ENCODE measurements around the gene PEF1.
A peak's percentile ranks its signal among the peaks of the same experiment; 100 is the strongest.
"Not testable (repeated sequence)": the region's sequence is repeated elsewhere in the genome, so short reads cannot be mapped to it uniquely, and the experiment has no call there.

PEF1 gene

GRCh38 chr1:31609514-31610118 lies 35.1 kb downstream of the PEF1 start:
- DNase-seq (ENCODE audit: low spot score), result no peak

- no peak for DNase-seq (ENCODE audit: low spot score)
These were observed 37.3 kb downstream of the PEF1 start for GRCh38 chr1:31607360-31607759.

GRCh38 chr1:31605908-31606427 lies 38.7 kb downstream of the PEF1 start:
- no peak for DNase-seq (ENCODE audit: low spot score)

- no peak for DNase-seq (ENCODE audit: low spot score)
These were observed 42.6 kb downstream of the PEF1 start for GRCh38 chr1:31602081-31602480.

- no peak for DNase-seq (ENCODE audit: low spot score)
These were observed 44.0 kb downstream of the PEF1 start for GRCh38 chr1:31600641-31601040.

GRCh38 chr1:31598980-31599379 lies 45.7 kb downstream of the PEF1 start:
- DNase-seq (ENCODE audit: low spot score), result no peak

- no peak for DNase-seq (ENCODE audit: low spot score)
These were observed 48.0 kb downstream of the PEF1 start for GRCh38 chr1:31596737-31597097.

- DNase-seq (ENCODE audit: low spot score), result no peak
These were observed 48.6 kb downstream of the PEF1 start for GRCh38 chr1:31595836-31596736.

GRCh38 chr1:31593770-31594632 lies 50.7 kb downstream of the PEF1 start:
- DNase-seq (ENCODE audit: low spot score), result peak; percentile 31

GRCh38 chr1:31593136-31593665 lies 51.5 kb downstream of the PEF1 start:
- DNase-seq (ENCODE audit: low spot score), result no peak

- DNase-seq (ENCODE audit: low spot score), result no peak
These were observed 52.5 kb downstream of the PEF1 start for GRCh38 chr1:31592132-31592531.

- DNase-seq (ENCODE audit: low spot score), result no peak
These were observed 53.1 kb downstream of the PEF1 start for GRCh38 chr1:31591425-31592093.

GRCh38 chr1:31588751-31589515 lies 55.7 kb downstream of the PEF1 start:
- DNase-seq (ENCODE audit: low spot score), result no peak

- peak; percentile 35 for DNase-seq (ENCODE audit: low spot score)
These were observed 56.8 kb downstream of the PEF1 start for GRCh38 chr1:31587720-31588423.

GRCh38 chr1:31587328-31587699 lies 57.4 kb downstream of the PEF1 start:
- not testable (repeated sequence) for DNase-seq (ENCODE audit: low spot score)

- DNase-seq (ENCODE audit: low spot score), result no peak
These were observed 58.0 kb downstream of the PEF1 start for GRCh38 chr1:31586376-31587327.

- no peak for DNase-seq (ENCODE audit: low spot score)
These were observed 58.8 kb downstream of the PEF1 start for GRCh38 chr1:31585736-31586365.

Measured in hematopoietic multipotent progenitor cell treated with erythropoietin and hydrocortisone succinate and interleukin-3 and kit ligand, for 15 days (in vitro differentiated cells).